CD14-positive monocyte (primary cell): ENCODE measurements around the gene ATP11A. TPM values are rescaled to one million over a fixed set of nuclear protein-coding genes. Genes with fewer than 3 reads are reported as not detected.

Experiments used
- DNase-seq, 3 donors: peaks; one replicate each; pipeline ENCODE4 v3.0.0-alpha.2; 2011 to 2022
- H2AFZ ChIP-seq: 2 replicates; pipeline ENCODE4 v1.6.0; 2012; ENCODE audit warnings: mild to moderate bottlenecking, low read depth, low read length, inconsistent platforms; ENCODE audit not compliant: insufficient read depth, poor library complexity, severe bottlenecking
- H3K27ac ChIP-seq, 2 donors: 1 replicate in 1 of 2; 2 replicates in 1 of 2; pipeline ENCODE4 v1.5.1; 2012 to 2013; ENCODE audit warnings: low read length in 2 of 2, control low read depth in 1 of 2, inconsistent platforms in 1 of 2, low read depth in 1 of 2, mild to moderate bottlenecking in 1 of 2
- H3K27me3 ChIP-seq, 2 donors: one replicate each; pipeline versions ENCODE4 v1.6.0 to v1.6.1; 2011 to 2013; ENCODE audit warnings: low read length in 2 of 2; ENCODE audit not compliant: control insufficient read depth in 2 of 2, insufficient read depth in 2 of 2
- H3K36me3 ChIP-seq, 2 donors: replicated peaks in 1 of 2; 1 replicate in 1 of 2; 2 replicates in 1 of 2; pipeline versions ENCODE4 v1.5.1 to v1.6.1; 2012 to 2013; ENCODE audit warnings: low read length in 2 of 2, control low read depth in 1 of 2, inconsistent platforms in 1 of 2, mild to moderate bottlenecking in 1 of 2; ENCODE audit not compliant: insufficient read depth in 2 of 2, control insufficient read depth in 1 of 2
- H3K4me1 ChIP-seq, 2 donors: 1 replicate in 1 of 2; 2 replicates in 1 of 2; pipeline versions ENCODE4 v1.5.1 to v1.6.1; 2012 to 2013; ENCODE audit warnings: low read length in 2 of 2, control low read depth in 1 of 2, inconsistent platforms in 1 of 2, mild to moderate bottlenecking in 1 of 2, moderate library complexity in 1 of 2; ENCODE audit not compliant: insufficient read depth in 2 of 2, control insufficient read depth in 1 of 2
- H3K4me2 ChIP-seq: replicated peaks from 2 replicates; pipeline ENCODE3; 2012; ENCODE audit warnings: low read length, moderate library complexity, mild to moderate bottlenecking; ENCODE audit not compliant: poor library complexity, severe bottlenecking; ENCODE audit errors: extremely low read depth
- H3K4me3 ChIP-seq, 3 experiments: fragments of 200-600 bp in 1 of 3; sonication (generic) in 1 of 3; replicated peaks in 1 of 3; 1 replicate in 2 of 3; 2 replicates in 1 of 3; pipeline ENCODE4 v1.5.1; 2011 to 2013; ENCODE audit warnings: low read length in 3 of 3, mild to moderate bottlenecking in 3 of 3, control low read depth in 2 of 3, low read depth in 2 of 3, inconsistent platforms in 1 of 3, moderate library complexity in 1 of 3
- H3K79me2 ChIP-seq: 2 replicates; pipeline ENCODE4 v1.6.0; 2012; ENCODE audit warnings: mild to moderate bottlenecking, control low read depth, inconsistent platforms, low read length, moderate library complexity; ENCODE audit not compliant: insufficient read depth
- H3K9ac ChIP-seq: 2 replicates; pipeline ENCODE4 v1.6.0; 2017; ENCODE audit warnings: low read length, mild to moderate bottlenecking; ENCODE audit not compliant: insufficient read depth, poor library complexity, severe bottlenecking
- H3K9me3 ChIP-seq, 2 donors: replicated peaks in 1 of 2; 1 replicate in 1 of 2; 2 replicates in 1 of 2; pipeline versions ENCODE4 v1.5.1 to v1.6.1; 2012 to 2013; ENCODE audit warnings: low read length in 2 of 2, control low read depth in 1 of 2; ENCODE audit not compliant: control insufficient read depth in 1 of 2, insufficient read depth in 1 of 2
- H4K20me1 ChIP-seq: 2 replicates; pipeline ENCODE4 v1.6.0; 2012; ENCODE audit warnings: mild to moderate bottlenecking, low read length, control low read depth, moderate library complexity; ENCODE audit not compliant: insufficient read depth
- H3K27ac Mint-ChIP-seq, 7 donors: one replicate each; pipeline ENCODE4 v1.8.0; 2020; ENCODE audit warnings: mild to moderate bottlenecking in 7 of 7, mixed read lengths in 7 of 7, moderate library complexity in 6 of 7, inconsistent platforms in 2 of 7
- H3K27me3 Mint-ChIP-seq, 3 donors: one replicate each; pipeline ENCODE4 v1.8.0; 2021 to 2022; ENCODE audit warnings: low read depth in 3 of 3, mild to moderate bottlenecking in 3 of 3, mixed read lengths in 3 of 3, moderate library complexity in 3 of 3, inconsistent platforms in 1 of 3
- H3K36me3 Mint-ChIP-seq, 2 donors: one replicate each; pipeline ENCODE4 v1.8.0; 2020; ENCODE audit warnings: mixed read lengths in 2 of 2, inconsistent platforms in 1 of 2, mild to moderate bottlenecking in 1 of 2
- H3K4me1 Mint-ChIP-seq: one replicate; pipeline ENCODE4 v1.8.0; 2020; ENCODE audit warnings: mild to moderate bottlenecking, mixed read lengths
- H3K4me3 Mint-ChIP-seq, 2 donors: one replicate each; pipeline ENCODE4 v1.8.0; 2020; ENCODE audit warnings: mild to moderate bottlenecking in 2 of 2, mixed read lengths in 2 of 2, moderate library complexity in 1 of 2
- H3K9me3 Mint-ChIP-seq, 7 donors: one replicate each; pipeline ENCODE4 v1.8.0; 2020 to 2022; ENCODE audit warnings: mixed read lengths in 7 of 7, mild to moderate bottlenecking in 6 of 7, moderate library complexity in 6 of 7, inconsistent platforms in 2 of 7
- CTCF ChIP-seq: fragments of 200-600 bp; IDR thresholded peaks from one replicate; pipeline ENCODE4 v1.8.0; 2022; ENCODE audit warnings: antibody characterized with exemption, mild to moderate bottlenecking
- WGBS: methylation state at CpG from one replicate; pipeline ENCODE4 v1.1.5; 2013; ENCODE audit warnings: missing lambda C conversion rate; ENCODE audit not compliant: insufficient coverage; 5-methylcytosine and 5-hydroxymethylcytosine counted together
- intact Hi-C, 2 donors: fragments of 100-400 bp; cut with micrococcal nuclease; formaldehyde crosslinking; loops; one replicate each; pipeline versions ENCODE4 v1.15.0 to v1.15.1; 2023
- polyA plus RNA-seq, 3 donors: library from polyadenylated mRNA; depleted of rRNA in 1 of 3; unstranded in 2 of 3; stranded (reverse) in 1 of 3; fragments of 300-500 nt in 2 of 3; fragments of >200 nt in 1 of 3; fragmentation: Illumina TruSeq in 2 of 3; gene quantifications; 1 replicate in 2 of 3; 2 replicates in 1 of 3; pipeline ENCODE4 v1.2.3, GENCODE V29; 2012 to 2021

The ATP11A gene
- polyA plus RNA-seq, 3 donors = 7.2 to 45.4 (median 7.6) TPM

- Histone ChIP-seq H3K9me3 (peaks cover 0 to under 1% of the 10 kb centered on the region in 2 donors), H3K36me3 (peaks cover 97 to 100% of the 10 kb centered on the region in 2 donors), H3K9ac (no peak overlapping the region), H3K27me3 (no peaks in the 10 kb centered on the region), H4K20me1 (peaks cover 33% of the 10 kb centered on the region), H3K4me2 (no peak overlapping the region), H3K4me3 (no peak overlapping the region), H2AFZ (no peak overlapping the region), H3K27ac (no peak overlapping the region), H3K79me2 (no peaks in the 10 kb centered on the region), H3K4me1 (no peaks in the 10 kb centered on the region)
- H3K4me1 Mint-ChIP-seq = no peaks in the 10 kb centered on the region
- H3K4me3 Mint-ChIP-seq = no peak overlapping the region
- H3K27me3 Mint-ChIP-seq = no peaks in the 10 kb centered on the region
- peaks cover 93 to 97% of the 10 kb centered on the region in 2 donors for H3K36me3 Mint-ChIP-seq
- DNase-seq = no peak
- 96% methylated on average over 11 of the region's 11 CpGs for WGBS
- intact Hi-C loops = no loop called here
- H3K9me3 Mint-ChIP-seq = peaks cover 0 to 3% (median 0%) of the 10 kb centered on the region in 7 donors
- TF ChIP-seq CTCF = no peak
- no peak overlapping the region for H3K27ac Mint-ChIP-seq
These were observed 133.0 kb downstream of the ATP11A start for GRCh38 chr13:112822851-112823250.

- Histone ChIP-seq H3K4me2 (no peak overlapping the region), H3K4me3 (no peak overlapping the region), H3K9ac (no peak overlapping the region), H2AFZ (no peak overlapping the region), H3K36me3 (peaks cover 97 to 100% of the 10 kb centered on the region in 2 donors), H3K4me1 (no peaks in the 10 kb centered on the region), H3K27ac (no peak overlapping the region), H3K27me3 (no peaks in the 10 kb centered on the region), H3K79me2 (no peaks in the 10 kb centered on the region), H4K20me1 (peaks cover 22% of the 10 kb centered on the region), H3K9me3 (no peaks in the 10 kb centered on the region)
- no peak for TF ChIP-seq CTCF
- Mint-ChIP-seq H3K27ac (peak overlapping the region in 1 of 7 donors; percentile 33), H3K4me3 (no peak overlapping the region), H3K4me1 (no peaks in the 10 kb centered on the region), H3K36me3 (peaks cover 93 to 97% of the 10 kb centered on the region in 2 donors), H3K27me3 (peaks cover 0 to 1% (median 0%) of the 10 kb centered on the region in 3 donors), H3K9me3 (peaks cover 0 to 2% (median 0%) of the 10 kb centered on the region in 7 donors)
- WGBS = 88% methylated on average over 8 of the region's 10 CpGs
- intact Hi-C loops = no loop called here
- DNase-seq = no peak
These were observed 134.6 kb downstream of the ATP11A start for GRCh38 chr13:112824429-112824828.
